Gastroesophageal sphincter (tissue), 3 donors: ENCODE measurements around the gene FCHO2.

ENCODE experiments used
- EP300 ChIP-seq: sonication (generic); formaldehyde crosslinking; IDR thresholded peaks from one replicate; pipeline ENCODE4 v1.6.1; 2017; ENCODE audit warnings: antibody characterized with exemption, mild to moderate bottlenecking
- POLR2A ChIP-seq, 2 donors: fragments of 450-650 bp; IDR thresholded peaks; one replicate each; pipeline ENCODE4 v1.6.1; 2017; ENCODE audit warnings: antibody characterized with exemption in 2 of 2, mild to moderate bottlenecking in 2 of 2, moderate library complexity in 1 of 2
- POLR2AphosphoS5 ChIP-seq: sonication (generic); formaldehyde crosslinking; IDR thresholded peaks from one replicate; pipeline ENCODE4 v1.6.1; 2017; ENCODE audit warnings: antibody characterized with exemption
- TF ChIP-seq, protein P1 (sequence below), 4 experiments: fragments of 200-600 bp in 2 of 4; fragments of 450-650 bp in 2 of 4; sonication (generic) in 1 of 4; IDR thresholded peaks; one replicate each; pipeline ENCODE4 v1.5.1; 2017 to 2019; ENCODE audit warnings: antibody characterized with exemption in 4 of 4, mild to moderate bottlenecking in 2 of 4, moderate library complexity in 2 of 4

DNA sequence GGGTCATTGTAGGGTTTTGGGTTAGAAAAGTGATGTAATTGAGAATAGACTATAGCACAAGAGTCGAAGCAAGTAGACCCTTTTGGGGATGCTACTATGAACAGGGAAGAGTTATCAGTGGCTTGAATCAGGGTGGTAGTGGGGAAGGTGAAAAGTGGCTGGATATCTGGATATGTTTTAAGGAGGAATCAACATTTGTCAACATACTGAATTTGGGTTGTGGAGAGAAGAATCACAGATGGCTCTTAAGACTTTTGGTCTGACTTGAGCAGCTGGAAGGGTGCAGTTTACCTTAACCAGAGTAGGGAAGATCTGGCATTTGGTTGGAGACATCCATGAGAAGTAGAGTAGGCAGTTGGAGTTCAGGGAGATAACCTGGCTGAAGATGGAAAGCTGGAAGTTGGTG is 38.5 kb upstream of the FCHO2 start:
- TF ChIP-seq EP300 (no peak), POLR2A (IDR thresholded peaks at IDR 0.05) (no peak), POLR2AphosphoS5 (no peak)
- TF ChIP-seq, protein P1, sequence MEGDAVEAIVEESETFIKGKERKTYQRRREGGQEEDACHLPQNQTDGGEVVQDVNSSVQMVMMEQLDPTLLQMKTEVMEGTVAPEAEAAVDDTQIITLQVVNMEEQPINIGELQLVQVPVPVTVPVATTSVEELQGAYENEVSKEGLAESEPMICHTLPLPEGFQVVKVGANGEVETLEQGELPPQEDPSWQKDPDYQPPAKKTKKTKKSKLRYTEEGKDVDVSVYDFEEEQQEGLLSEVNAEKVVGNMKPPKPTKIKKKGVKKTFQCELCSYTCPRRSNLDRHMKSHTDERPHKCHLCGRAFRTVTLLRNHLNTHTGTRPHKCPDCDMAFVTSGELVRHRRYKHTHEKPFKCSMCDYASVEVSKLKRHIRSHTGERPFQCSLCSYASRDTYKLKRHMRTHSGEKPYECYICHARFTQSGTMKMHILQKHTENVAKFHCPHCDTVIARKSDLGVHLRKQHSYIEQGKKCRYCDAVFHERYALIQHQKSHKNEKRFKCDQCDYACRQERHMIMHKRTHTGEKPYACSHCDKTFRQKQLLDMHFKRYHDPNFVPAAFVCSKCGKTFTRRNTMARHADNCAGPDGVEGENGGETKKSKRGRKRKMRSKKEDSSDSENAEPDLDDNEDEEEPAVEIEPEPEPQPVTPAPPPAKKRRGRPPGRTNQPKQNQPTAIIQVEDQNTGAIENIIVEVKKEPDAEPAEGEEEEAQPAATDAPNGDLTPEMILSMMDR (IDR thresholded peaks at IDR 0.05), result no peak
